GM03348 (cell line): ENCODE results near the gene IL16.

Experiments
- DNase-seq: peaks from one replicate; pipeline ENCODE4 v3.0.0; 2012; ENCODE audit warnings: low spot score

The IL16 gene

GRCh38 chr15:81275711-81276392, 79.2 kb downstream of the IL16 start:
- peak; percentile 43 for DNase-seq

DNA sequence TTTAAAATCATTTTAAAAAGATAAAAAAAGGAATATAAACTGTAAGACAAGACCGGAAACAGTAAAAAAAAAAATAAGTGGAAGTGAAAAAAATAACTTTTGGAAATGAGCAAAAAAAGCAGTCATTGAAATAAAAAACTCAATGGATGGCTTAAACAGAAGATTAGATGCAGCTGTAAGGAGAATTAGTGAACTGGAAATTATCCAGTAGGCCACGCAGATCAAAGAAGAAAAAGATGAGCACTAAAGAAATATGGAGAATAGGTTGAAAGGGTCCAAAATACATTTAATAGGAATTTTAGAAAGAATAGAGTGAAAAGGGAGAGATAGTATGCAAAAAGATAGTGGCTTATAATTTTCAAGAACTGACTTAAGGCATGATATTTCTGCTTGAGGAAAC, 80.3 kb downstream of the IL16 start:
- no peak for DNase-seq

DNA sequence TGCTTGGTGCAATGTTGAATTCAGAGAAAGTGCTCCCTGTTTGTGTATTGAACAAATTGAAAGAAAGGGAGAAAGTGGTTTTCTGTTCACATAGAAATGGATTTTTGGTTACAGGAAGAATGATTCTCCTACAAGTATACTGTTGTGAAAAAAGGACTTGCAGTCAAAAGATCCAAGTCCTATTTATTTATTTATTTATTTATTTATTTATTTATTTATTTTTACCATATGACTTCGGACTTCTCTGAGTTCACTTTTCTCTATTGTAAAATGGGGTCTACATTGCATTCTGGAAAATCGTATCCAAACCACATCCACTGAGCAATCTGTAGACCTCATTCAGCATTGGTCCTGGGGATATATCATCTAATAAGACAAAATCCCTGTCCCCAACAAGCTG, 81.2 kb downstream of the IL16 start:
- DNase-seq: no peak

- DNase-seq: no peak
These were observed 81.8 kb downstream of the IL16 start for GRCh38 chr15:81278306-81279029.

- DNase-seq: no peak
These were observed 83.2 kb downstream of the IL16 start for GRCh38 chr15:81279621-81280485.

- no peak for DNase-seq
These were observed 84.2 kb downstream of the IL16 start for GRCh38 chr15:81280696-81281455.

GRCh38 chr15:81281456-81281735, 84.7 kb downstream of the IL16 start:
- no peak for DNase-seq

DNA sequence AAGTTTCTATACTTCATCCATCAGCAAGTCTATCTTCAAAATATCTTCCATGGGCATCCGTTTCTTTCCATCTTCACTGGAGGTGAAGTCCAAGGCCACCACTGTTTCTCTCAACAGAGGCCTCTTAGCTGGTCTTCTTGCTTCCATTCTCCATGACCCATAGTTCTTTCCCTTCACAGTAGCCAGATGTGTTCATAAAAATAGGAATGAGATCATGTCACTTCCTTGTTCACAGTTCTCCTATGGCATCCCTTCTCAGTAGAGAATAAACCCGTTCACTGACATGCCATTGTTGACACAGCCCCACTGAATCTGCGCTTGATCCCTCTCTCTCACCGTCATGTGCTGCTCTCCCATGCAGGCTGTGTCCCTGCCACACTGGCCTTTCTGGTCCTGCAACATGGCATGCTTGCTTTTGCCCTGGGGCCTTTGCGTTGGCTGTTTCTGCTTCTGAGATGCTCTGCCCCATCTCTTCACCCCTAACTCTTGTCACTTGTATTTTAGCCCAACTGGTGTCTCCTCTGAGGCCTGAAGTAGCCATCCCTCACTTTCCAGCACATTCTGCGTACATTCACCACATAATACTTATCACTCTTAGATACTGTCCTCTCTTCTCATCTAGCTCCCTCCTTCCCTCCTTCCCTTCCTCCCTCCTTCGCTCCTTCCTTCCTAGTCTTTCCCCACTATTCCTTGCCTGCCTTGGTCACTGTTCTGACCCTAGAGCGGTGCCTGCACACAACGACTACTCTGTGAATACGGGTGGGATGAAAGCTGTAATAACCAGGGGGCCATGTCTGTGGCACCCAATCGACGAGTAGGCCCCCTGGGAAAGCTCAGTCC, 85.3 kb downstream of the IL16 start:
- DNase-seq: no peak

DNA sequence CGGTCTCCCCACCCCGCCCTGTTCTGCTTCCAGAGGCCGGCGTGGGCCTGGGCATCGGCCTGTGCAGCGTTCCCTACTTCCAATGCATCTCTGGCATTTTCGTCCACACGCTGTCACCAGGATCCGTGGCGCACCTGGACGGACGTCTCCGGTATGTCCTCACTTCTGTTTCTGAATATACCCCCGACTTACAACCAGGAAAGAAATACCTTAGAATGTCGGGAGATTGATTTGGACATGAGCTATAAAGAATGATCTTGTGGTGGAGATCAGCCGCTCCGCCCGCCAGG, 85.9 kb downstream of the IL16 start:
- DNase-seq: no peak

- DNase-seq: no peak
These were observed 86.2 kb downstream of the IL16 start for GRCh38 chr15:81282911-81283310.

DNA sequence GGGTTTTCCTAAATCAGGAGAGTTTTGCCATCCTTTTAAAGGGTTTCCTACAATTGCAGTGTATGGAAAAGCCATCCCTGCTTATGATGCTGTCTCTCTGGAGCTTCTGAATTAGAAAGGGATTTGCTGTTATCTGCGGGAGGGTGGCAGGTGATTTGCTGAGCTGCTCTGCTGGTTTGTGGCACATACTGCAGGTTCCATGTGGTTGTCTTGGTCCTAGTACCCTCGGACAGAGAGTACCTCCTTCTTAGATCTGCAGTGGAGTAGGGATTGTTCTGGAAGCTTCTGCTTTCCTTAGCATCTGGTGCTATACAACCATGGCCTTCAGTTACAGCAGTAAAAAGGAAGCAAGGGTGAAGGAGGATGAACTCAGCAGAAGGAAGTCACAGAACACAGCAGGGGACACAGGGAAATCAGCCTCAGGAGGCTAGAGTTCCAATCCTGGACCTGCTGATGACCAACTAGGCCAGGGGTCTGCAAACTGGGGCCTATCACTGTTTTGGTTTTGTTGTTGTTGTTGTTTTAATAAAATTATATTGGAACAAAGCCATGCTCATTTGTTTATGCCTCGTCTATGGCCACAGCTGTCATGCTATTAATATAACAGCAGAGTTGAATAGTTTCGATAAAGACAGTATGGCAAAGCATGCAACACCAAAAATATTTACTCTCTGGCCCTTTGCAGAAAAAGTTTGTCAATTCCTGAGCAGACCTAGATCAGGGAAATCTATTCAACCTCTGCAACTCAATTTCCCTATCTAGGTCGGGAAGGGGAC, 87.8 kb downstream of the IL16 start:
- DNase-seq: no peak

GRCh38 chr15:81285461-81285860, 88.8 kb downstream of the IL16 start:
- DNase-seq: no peak

DNA sequence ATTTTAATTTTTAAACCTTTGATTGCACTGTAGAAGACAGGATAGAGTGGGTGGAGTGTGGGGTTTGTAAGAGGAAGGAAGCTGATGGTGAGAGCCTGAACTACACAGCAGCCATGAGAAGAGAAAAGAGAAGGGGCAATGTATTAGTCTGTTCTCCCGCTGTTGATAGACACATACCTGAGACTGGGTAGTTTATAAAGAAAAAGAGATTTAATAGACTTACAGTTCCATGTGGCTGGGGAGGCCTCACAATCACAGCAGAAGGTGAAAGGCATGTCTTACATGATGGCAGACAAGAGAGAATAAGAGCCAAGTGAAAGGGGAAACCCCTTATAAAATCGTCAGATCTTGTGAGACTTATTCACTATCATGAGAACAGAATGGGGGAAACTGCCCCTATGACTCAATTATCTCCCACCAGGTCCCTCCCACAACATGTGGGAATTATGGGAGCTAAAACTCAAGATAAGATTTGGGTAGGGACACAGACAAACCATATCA, 90.0 kb downstream of the IL16 start:
- DNase-seq: no peak

GRCh38 chr15:81288040-81288439, 91.4 kb downstream of the IL16 start:
- DNase-seq: no peak

DNA sequence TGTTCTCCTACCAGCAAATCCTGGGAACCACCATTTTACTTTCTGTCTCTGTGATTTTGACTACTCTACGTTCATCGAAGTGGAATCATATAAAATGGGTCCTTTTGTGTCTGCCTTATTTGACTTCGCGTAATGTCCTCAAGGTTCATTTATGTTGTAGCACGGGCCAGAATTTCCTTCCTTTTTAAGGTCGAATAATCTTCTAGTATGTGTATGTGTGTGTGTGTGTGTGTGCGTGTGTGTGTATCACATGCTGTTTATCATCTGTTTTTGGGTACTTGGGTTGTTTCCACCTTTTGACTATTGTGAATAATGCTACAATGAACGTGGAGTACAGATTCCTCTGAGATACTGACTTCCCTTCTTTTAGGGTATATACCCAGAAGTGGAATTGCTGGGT, 91.9 kb downstream of the IL16 start:
- no peak for DNase-seq

DNA sequence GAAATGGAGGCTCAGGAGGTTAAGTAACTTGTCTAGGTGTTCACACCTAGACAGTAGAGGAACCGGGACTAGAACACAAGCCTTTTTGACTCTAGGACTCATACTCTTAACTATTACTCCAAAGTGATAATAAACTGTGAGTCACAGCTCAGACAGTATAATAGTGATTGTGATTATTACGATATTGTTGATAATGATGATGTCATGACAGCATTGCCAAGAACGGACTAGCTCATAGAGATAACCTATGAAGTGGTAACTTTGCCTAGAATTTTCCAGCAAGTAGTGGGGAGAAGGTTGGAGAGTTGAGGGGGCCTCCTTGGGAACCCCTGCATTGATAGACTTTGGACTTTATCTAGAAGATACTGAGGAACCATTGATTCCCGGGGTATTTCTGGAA, 93.2 kb downstream of the IL16 start:
- no peak for DNase-seq

DNA sequence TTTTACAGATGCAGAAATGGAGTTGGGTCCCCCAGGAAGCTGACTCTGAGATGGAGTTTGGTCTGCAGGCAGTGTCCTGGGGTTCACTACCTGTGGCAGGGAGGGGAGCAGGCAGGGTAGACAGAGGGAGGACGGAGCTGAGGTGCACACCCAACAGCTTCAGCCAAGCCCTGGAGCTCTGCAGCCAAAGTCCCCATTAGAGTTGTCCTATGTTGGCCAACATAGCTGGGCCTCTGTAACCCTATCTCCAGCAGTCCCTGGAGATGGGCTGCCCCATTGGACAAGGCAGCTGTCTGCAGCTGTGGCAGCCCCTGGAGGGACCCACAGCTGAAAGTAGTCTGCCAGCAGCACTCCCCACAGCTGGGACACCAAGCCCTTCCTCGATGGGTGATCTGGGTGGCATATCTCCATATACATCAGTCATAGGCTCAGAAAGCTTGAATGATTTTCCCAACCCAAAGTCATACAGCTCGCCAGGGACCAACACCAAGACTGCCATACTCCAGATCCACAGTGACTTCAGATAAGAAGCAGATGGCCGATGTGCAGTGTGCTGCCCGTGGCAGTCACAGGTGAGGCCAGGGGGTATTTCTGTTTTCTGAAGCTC, 95.3 kb downstream of the IL16 start:
- DNase-seq: no peak

DNA sequence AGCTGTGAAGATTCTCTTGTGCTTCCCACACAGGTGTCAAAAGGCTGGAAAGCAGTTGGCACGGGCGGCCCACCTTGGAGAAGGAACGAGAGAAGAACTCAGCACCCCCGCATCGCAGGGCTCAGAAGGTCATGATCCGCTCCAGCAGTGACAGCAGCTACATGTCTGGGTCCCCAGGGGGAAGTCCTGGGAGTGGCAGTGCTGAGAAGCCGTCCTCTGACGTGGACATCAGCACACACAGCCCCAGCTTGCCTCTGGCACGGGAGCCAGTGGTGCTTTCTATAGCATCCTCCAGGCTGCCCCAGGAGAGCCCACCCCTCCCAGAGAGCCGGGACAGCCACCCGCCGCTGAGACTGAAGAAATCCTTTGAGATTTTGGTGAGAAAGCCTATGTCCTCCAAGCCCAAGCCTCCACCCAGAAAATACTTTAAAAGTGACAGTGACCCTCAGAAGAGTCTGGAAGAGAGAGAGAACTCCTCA, 95.9 kb downstream of the IL16 start:
- no peak for DNase-seq

GRCh38 chr15:81293728-81294515, 97.2 kb downstream of the IL16 start:
- no peak for DNase-seq
